ENCODE data around the gene RNF39. TPM values are rescaled to one million over a fixed set of nuclear protein-coding genes. Genes with fewer than 3 reads are reported as not detected.

Gene RNF39
- total RNA-seq, 2 experiments from 2014 or later: not detected

DNA sequence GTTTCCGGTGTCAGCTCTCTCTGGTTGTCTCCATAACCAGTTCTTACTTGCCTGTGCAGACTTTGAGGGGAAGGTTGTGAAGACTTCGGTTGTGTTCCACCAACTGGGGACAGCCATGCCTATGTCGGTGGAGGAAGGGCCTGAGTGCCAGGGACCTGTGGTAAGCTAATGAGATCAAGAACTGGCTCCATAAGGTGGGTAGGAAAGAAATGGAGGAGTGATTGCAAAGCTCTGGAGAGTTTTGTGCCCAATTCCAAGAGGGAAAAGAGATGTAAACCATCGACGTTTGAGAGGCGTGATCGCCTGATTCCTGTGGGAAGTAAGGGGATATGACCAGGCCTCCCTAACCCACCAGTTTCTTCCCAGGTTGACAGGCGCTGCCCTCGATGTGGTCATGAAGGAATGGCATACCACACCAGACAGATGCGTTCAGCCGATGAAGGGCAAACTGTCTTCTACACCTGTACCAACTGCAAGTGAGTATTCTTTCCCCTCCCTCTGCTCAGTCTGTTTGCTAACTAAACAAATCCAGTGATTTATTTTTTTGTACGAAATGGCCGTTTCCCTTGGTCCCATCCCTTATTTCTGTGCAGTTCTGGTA lies 13.6 kb downstream of the RNF39 start:
- H3K4me2 ChIP-seq (ENCODE audit: low read length): peak overlapping the region; percentile 92
- H3K4me3 ChIP-seq (ENCODE audit: low read depth, low read length, poor library complexity, severe bottlenecking): peak overlapping the region; percentile 81
- H2AFZ ChIP-seq (ENCODE audit: low read length): peak overlapping the region; percentile 96
- CTCF ChIA-PET (ENCODE audit: unreplicated experiment): no interaction called here
- POLR2A ChIA-PET: interaction anchor here (0.6 kb wide), 2 partner anchors 71 to 1081 kb away, joined by 3 to 5 read pairs; no protein-coding TSS in a partner anchor
- DNase-seq (ENCODE audit: low spot score): peak; percentile 57
- intact Hi-C loops (cut with micrococcal nuclease; ENCODE audit: unreplicated experiment): loop anchor here (10.0 kb wide), 2 partner anchors 283 to 1917 kb away; partner anchors contain the start of genes RPP21 and ZKSCAN8
- no peaks in the 10 kb centered on the region for H4K20me1 ChIP-seq (ENCODE audit: insufficient read depth, low read length)
- no peaks in the 10 kb centered on the region for H3K9me3 ChIP-seq (ENCODE audit: low read length)
- TF ChIP-seq EZH2phosphoT487 (IDR thresholded peaks at IDR 0.05; ENCODE audit: borderline replicate concordance, low read depth, low read length): no peak
- TF ChIP-seq, protein P1, sequence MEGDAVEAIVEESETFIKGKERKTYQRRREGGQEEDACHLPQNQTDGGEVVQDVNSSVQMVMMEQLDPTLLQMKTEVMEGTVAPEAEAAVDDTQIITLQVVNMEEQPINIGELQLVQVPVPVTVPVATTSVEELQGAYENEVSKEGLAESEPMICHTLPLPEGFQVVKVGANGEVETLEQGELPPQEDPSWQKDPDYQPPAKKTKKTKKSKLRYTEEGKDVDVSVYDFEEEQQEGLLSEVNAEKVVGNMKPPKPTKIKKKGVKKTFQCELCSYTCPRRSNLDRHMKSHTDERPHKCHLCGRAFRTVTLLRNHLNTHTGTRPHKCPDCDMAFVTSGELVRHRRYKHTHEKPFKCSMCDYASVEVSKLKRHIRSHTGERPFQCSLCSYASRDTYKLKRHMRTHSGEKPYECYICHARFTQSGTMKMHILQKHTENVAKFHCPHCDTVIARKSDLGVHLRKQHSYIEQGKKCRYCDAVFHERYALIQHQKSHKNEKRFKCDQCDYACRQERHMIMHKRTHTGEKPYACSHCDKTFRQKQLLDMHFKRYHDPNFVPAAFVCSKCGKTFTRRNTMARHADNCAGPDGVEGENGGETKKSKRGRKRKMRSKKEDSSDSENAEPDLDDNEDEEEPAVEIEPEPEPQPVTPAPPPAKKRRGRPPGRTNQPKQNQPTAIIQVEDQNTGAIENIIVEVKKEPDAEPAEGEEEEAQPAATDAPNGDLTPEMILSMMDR (conservative IDR thresholded peaks at IDR 0.05; ENCODE audit: low read length): no peak
- peaks cover 21% of the 10 kb centered on the region for H3K36me3 ChIP-seq (ENCODE audit: insufficient read depth, low read length)
- H3K27ac ChIP-seq (ENCODE audit: low read depth, low read length, poor library complexity, severe bottlenecking): peak overlapping the region; percentile 46
- H3K9me2 ChIP-seq (ENCODE audit: insufficient read depth, low read length): no peaks in the 10 kb centered on the region
- H3K79me2 ChIP-seq (ENCODE audit: insufficient read depth, low read depth, low read length): peaks cover 55% of the 10 kb centered on the region
- TSS peak; percentile 60 for BruUV-seq (replicated peaks)
- peaks cover 38% of the 10 kb centered on the region for H3K4me1 ChIP-seq (ENCODE audit: insufficient read depth, low read length, poor library complexity, severe bottlenecking)

DNA sequence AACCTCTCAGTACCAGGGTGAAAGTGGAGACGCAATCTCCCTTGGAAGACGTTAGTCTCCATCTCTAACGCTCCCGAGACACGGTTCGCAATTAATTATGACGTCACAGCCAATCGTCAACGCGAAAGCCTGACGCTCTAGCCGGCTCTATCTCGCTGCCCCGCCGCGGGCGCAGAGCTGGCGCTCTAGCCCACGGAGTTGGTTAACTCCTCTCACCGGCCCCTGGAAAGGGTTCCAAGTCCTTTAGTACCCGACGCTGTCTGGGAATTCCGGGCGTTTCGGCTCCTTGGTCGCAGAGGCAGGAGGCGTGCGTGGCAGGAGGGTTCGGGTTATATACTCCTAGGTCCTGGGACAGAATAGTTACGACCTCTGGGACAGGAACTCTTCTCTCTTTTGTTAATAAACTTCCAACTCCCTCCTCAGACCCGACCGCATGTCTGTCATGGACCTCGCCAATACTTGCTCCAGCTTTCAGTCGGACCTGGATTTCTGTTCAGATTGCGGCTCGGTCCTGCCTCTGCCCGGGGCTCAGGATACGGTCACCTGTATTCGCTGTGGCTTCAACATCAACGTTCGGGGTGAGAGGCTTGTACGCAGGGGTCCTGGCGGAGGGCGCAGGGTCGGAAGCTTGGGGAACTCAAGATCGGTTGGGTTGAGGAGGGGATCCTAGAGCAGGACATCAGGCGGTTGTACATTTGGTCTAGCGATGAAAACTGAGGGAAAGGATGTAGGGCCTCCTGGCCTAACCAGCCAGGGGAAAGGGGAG lies 14.3 kb downstream of the RNF39 start, which contains the start of gene POLR1H:
TSS of gene POLR1H (plus strand) at position 174 of the 766 bp plus-strand sequence. CDS start at position 434, 260 bp downstream.
- H3K4me3 ChIP-seq (ENCODE audit: low read depth, low read length, poor library complexity, severe bottlenecking): peak within 1 kb of the TSS; percentile 81
- H3K9me3 ChIP-seq (ENCODE audit: low read length): no peaks in the 10 kb centered on the region
- peak within 1 kb of the TSS; percentile 46 for H3K27ac ChIP-seq (ENCODE audit: low read depth, low read length, poor library complexity, severe bottlenecking)
- ChIA-PET CTCF (ENCODE audit: unreplicated experiment) (no interaction called here), POLR2A (interaction anchor here (0.7 to 2.2 kb wide), 6 partner anchors 9 to 151 kb away, joined by 3 to 9 read pairs (median 5); partner anchors contain the start of gene TRIM26)
- peaks cover 55% of the 10 kb centered on the region for H3K79me2 ChIP-seq (ENCODE audit: insufficient read depth, low read depth, low read length)
- peaks cover 27% of the 10 kb centered on the region for H3K36me3 ChIP-seq (ENCODE audit: insufficient read depth, low read length)
- no TSS peak for BruUV-seq (replicated peaks)
- H4K20me1 ChIP-seq (ENCODE audit: insufficient read depth, low read length): no peaks in the 10 kb centered on the region
- H2AFZ ChIP-seq (ENCODE audit: low read length): peak within 1 kb of the TSS; percentile 96
- peaks cover 38% of the 10 kb centered on the region for H3K4me1 ChIP-seq (ENCODE audit: insufficient read depth, low read length, poor library complexity, severe bottlenecking)
- DNase-seq (ENCODE audit: low spot score): peak; percentile 96
- intact Hi-C loops (cut with micrococcal nuclease; ENCODE audit: unreplicated experiment): loop anchor here (10.0 kb wide), 2 partner anchors 284 to 1916 kb away; partner anchors contain the start of genes RPP21 and ZKSCAN8
- TF ChIP-seq, protein P1 (conservative IDR thresholded peaks at IDR 0.05; ENCODE audit: low read length): no peak
- TF ChIP-seq EZH2phosphoT487 (IDR thresholded peaks at IDR 0.05; ENCODE audit: borderline replicate concordance, low read depth, low read length): no peak
- peak within 1 kb of the TSS; percentile 92 for H3K4me2 ChIP-seq (ENCODE audit: low read length)
- H3K9me2 ChIP-seq (ENCODE audit: insufficient read depth, low read length): no peaks in the 10 kb centered on the region
